ENCODE results near the gene JCAD. TPM values are rescaled to one million over a fixed set of nuclear protein-coding genes. Genes with fewer than 3 reads are reported as not detected.

Gene JCAD
- total RNA-seq, 1 experiment from 2014 or later = 0.77 TPM

DNA sequence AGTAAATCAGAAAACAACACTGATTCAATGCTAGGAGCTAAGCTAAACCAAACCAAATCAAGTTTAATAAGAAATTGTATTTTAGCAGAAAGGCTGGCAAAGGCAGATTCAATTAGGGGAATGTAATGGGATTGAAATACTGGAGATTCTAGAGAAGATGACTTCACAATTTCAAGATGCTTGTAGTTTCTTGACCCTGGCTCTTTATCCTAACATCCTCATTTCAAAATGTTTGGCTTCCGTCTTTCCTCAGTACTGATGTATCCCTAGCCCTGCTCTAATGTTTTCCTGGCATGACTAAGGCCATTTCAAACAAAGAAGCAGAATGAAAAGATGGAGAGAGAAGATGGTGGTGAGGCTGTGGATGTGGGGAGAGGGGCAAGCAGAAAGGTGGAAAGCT, 2.7 kb upstream of the JCAD start:
- WGBS (ENCODE audit: extremely low coverage, insufficient read length, low lambda C conversion rate) = no CpG with 5 or more reads among the region's 1 CpG
- no peak overlapping the region for H3K18ac ChIP-seq (ENCODE audit: insufficient read length, low read depth, low read length)
- no peak overlapping the region for H2AK5ac ChIP-seq (ENCODE audit: insufficient read length, low read length)
- no peak overlapping the region for H2BK12ac ChIP-seq (ENCODE audit: insufficient read length, low read depth, low read length)
- no peak overlapping the region for H3K14ac ChIP-seq (ENCODE audit: insufficient read depth, low read length)
- no peak overlapping the region for H3K56ac ChIP-seq (ENCODE audit: insufficient read length, low read depth, low read length)
- no peaks in the 10 kb centered on the region for H3K79me2 ChIP-seq (ENCODE audit: insufficient read depth, low read length)
- no peak overlapping the region for H4K5ac ChIP-seq (ENCODE audit: insufficient read length, low read depth, low read length)
- H4K91ac ChIP-seq (ENCODE audit: insufficient read length, low read depth, low read length) = no peak overlapping the region
- H2AFZ ChIP-seq (ENCODE audit: low read length) = no peak overlapping the region
- no peak overlapping the region for H3K4me2 ChIP-seq (ENCODE audit: insufficient read depth, insufficient read length, low read length)
- H3T11ph ChIP-seq (ENCODE audit: low read length) = no peak overlapping the region
- H2BK20ac ChIP-seq (ENCODE audit: low read depth, low read length, poor library complexity, severe bottlenecking) = no peak overlapping the region
- H2BK15ac ChIP-seq (ENCODE audit: low read depth, low read length) = no peak overlapping the region
- H4K8ac ChIP-seq (replicated peaks; ENCODE audit: insufficient read length, low read depth, low read length) = no peak overlapping the region
- H3K9ac ChIP-seq (ENCODE audit: extremely low read depth, insufficient read length, low read length) = no peak overlapping the region
- no peaks in the 10 kb centered on the region for H3K79me1 ChIP-seq (ENCODE audit: insufficient read depth, low read depth, low read length, poor library complexity, severe bottlenecking)
- H3K27me3 ChIP-seq (ENCODE audit: insufficient read depth, low read length) = no peaks in the 10 kb centered on the region; the same call in 1 of the 2 replicates
- no peak for DNase-seq
- H3K4me3 Mint-ChIP-seq = no peak overlapping the region
- no peaks in the 10 kb centered on the region; the same call in 1 of the 2 replicates for H3K4me1 ChIP-seq (ENCODE audit: insufficient read depth, low read length)
- H3K4ac ChIP-seq (ENCODE audit: low read depth, low read length) = no peak overlapping the region
- no peak overlapping the region for H3K27ac Mint-ChIP-seq
- no peak overlapping the region for H2BK120ac ChIP-seq (ENCODE audit: low read depth, low read length, poor library complexity, severe bottlenecking)
- no peak overlapping the region for H3K27ac ChIP-seq (ENCODE audit: insufficient read length, low read depth, low read length)
- peaks cover 23 to 26% of the 10 kb centered on the region in 2 experiments for H3K4me1 Mint-ChIP-seq
- H3K9me3 Mint-ChIP-seq = no peaks in the 10 kb centered on the region; a peak in 2 of 5 replicates
- peaks cover 54% of the 10 kb centered on the region for H3K27me3 Mint-ChIP-seq (ENCODE audit: low read depth)
- TF ChIP-seq, protein P1, sequence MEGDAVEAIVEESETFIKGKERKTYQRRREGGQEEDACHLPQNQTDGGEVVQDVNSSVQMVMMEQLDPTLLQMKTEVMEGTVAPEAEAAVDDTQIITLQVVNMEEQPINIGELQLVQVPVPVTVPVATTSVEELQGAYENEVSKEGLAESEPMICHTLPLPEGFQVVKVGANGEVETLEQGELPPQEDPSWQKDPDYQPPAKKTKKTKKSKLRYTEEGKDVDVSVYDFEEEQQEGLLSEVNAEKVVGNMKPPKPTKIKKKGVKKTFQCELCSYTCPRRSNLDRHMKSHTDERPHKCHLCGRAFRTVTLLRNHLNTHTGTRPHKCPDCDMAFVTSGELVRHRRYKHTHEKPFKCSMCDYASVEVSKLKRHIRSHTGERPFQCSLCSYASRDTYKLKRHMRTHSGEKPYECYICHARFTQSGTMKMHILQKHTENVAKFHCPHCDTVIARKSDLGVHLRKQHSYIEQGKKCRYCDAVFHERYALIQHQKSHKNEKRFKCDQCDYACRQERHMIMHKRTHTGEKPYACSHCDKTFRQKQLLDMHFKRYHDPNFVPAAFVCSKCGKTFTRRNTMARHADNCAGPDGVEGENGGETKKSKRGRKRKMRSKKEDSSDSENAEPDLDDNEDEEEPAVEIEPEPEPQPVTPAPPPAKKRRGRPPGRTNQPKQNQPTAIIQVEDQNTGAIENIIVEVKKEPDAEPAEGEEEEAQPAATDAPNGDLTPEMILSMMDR (conservative IDR thresholded peaks at IDR 0.05) = no peak
- H2BK5ac ChIP-seq (ENCODE audit: insufficient read length, low read length) = no peak overlapping the region
- peaks cover 9% of the 10 kb centered on the region for H3K23me2 ChIP-seq (ENCODE audit: insufficient read length, low read depth, low read length, poor library complexity, severe bottlenecking)
- no peaks in the 10 kb centered on the region for H3K36me3 Mint-ChIP-seq (ENCODE audit: insufficient read depth in 1 of 3, low read depth in 3 of 3)
- H3K9me3 ChIP-seq (ENCODE audit: control insufficient read depth, low read depth, low read length) = no peaks in the 10 kb centered on the region
- H3K23ac ChIP-seq (ENCODE audit: insufficient read length, low read depth, low read length) = no peak overlapping the region
- H4K20me1 ChIP-seq (ENCODE audit: control insufficient read depth, insufficient read depth, insufficient read length) = no peaks in the 10 kb centered on the region
